ENCODE measurements around the gene TRPC4.

The TRPC4 gene

GRCh38 chr13:37716420-37717195 lies 153.0 kb downstream of the TRPC4 start:
- DNase-seq (ENCODE audit: low read depth) = no peak

DNA sequence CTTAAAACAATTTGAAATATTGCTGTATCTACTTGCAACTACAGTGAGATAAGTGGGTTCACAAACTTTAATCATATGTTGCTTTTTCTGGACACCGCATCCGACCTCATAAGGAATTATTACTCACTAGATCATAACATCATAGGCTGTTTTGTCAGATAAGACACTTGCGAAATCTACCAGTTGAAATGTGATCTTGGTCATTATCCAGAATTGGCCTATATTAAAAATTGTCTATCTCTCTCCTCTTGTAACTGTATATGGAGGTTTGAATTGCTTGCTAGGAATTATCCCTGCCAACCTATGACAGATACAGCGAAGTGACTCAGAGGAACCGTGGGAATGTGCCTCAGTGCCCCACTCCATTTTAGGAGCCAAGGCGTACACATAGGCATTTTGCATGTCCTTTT lies 154.0 kb downstream of the TRPC4 start:
- no peak for DNase-seq (ENCODE audit: low read depth)

- no peak for DNase-seq (ENCODE audit: low read depth)
These were observed 160.3 kb downstream of the TRPC4 start for GRCh38 chr13:37709318-37709717.

DNA sequence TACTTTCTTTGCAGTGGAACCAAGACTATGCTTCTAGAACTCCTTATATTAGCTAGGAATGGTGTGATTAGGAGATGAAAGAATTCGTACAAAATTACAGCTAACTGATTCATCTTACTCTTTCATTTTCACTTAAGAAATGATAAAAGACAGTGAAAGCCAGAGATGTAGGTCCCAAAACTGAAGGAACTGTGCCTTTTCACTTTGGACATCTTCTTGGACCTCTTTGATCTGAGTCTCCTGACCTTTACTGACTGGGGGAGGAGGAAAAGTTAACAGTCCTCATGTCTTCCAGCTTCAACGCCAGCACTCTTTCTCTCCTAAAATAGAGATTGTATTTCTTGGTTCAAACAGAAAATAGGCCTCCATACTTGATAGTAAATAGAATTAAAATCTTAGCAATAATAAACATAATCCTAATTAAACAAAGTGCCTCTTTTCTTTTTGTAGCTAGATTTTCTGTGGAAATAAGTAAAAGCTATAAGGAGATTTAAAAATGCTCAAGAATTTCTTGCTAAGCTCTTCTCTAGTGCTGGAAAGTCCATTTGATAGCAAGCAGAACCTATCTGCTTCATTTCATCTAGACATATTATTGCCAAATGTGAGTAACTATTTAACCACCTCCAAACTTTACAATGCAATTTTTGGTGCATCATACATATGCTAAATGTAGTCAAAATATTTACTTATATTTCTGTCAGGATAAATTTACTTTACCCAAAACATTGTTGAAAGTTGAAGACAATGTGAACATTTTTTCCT lies 161.7 kb downstream of the TRPC4 start:
- no peak for DNase-seq (ENCODE audit: low read depth)

- no peak for DNase-seq (ENCODE audit: low read depth)
These were observed 163.5 kb downstream of the TRPC4 start for GRCh38 chr13:37706041-37706440.

- DNase-seq (ENCODE audit: low read depth) = no peak
These were observed 167.6 kb downstream of the TRPC4 start for GRCh38 chr13:37701972-37702371.

- DNase-seq (ENCODE audit: low read depth) = no peak
These were observed 168.3 kb downstream of the TRPC4 start for GRCh38 chr13:37701306-37701705.

- DNase-seq (ENCODE audit: low read depth) = no peak
These were observed 168.7 kb downstream of the TRPC4 start for GRCh38 chr13:37700887-37701286.

- DNase-seq (ENCODE audit: low read depth) = no peak
These were observed 174.4 kb downstream of the TRPC4 start for GRCh38 chr13:37695200-37695599.

GRCh38 chr13:37690361-37690760 lies 179.2 kb downstream of the TRPC4 start:
- no peak for DNase-seq (ENCODE audit: low read depth)

DNA sequence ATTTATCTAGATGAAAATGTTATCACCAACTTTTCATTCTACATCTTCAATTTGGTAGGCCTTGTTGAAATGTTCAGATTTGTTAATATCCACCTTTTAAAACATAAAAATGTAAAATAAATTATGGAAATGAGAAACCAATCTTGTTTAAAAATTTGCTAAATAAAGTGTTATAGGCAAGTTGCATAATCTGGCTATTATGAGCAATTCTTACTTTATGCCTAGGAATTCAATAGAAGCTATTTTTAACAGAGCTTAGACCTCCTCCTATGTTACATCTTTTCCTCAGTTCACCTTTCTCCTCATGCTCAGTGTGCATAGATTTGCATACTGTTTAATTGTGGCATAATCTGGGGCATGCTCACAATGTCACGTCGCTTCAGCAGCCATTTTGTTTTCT lies 183.1 kb downstream of the TRPC4 start:
- DNase-seq (ENCODE audit: low read depth) = no peak

GRCh38 chr13:37685206-37685605 lies 184.4 kb downstream of the TRPC4 start:
- no peak for DNase-seq (ENCODE audit: low read depth)

GRCh38 chr13:37682496-37682895 lies 187.1 kb downstream of the TRPC4 start:
- no peak for DNase-seq (ENCODE audit: low read depth)

- no peak for DNase-seq (ENCODE audit: low read depth)
These were observed 188.1 kb downstream of the TRPC4 start for GRCh38 chr13:37681281-37682032.

- DNase-seq (ENCODE audit: low read depth) = no peak
These were observed 189.4 kb downstream of the TRPC4 start for GRCh38 chr13:37680137-37680536.

DNA sequence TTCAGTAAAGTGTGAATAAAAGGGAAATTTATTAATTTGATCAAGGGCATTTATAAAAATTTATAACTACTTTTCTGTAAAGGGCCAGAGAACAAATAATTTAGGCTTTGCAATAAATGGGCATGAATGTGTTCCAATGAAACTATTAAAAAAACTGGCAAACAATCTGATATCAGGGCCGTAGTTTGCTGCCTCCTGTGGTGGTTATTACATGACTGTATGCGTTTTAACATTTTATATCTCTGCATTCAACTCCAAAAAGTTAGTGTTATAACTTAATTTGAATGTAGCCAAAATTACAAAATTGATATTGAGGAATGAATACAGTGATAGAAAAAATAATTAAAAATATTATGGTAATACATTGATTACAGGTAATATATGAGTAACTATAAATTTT lies 190.5 kb downstream of the TRPC4 start:
- no peak for DNase-seq (ENCODE audit: low read depth)

- no peak for DNase-seq (ENCODE audit: low read depth)
These were observed 199.7 kb downstream of the TRPC4 start for GRCh38 chr13:37669845-37670244.

DNA sequence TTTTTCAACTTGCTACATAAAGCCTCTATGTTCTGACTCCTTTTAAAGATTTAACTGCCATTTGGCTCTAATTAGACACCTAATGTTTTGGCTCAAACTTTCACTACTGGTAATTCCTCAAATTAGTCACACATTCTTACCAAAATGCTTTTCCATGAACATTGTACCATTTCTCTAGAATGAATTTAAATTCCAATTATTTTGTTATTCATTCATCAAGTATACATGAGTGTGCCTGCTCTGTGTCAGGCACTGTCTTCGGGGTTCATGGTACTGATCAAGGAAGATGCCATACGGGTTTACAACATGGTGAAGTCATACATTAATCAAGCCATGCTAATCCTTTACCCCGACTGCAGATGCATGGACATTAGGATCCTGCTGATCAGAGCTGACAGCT lies 201.9 kb downstream of the TRPC4 start:
- DNase-seq (ENCODE audit: low read depth) = no peak

DNA sequence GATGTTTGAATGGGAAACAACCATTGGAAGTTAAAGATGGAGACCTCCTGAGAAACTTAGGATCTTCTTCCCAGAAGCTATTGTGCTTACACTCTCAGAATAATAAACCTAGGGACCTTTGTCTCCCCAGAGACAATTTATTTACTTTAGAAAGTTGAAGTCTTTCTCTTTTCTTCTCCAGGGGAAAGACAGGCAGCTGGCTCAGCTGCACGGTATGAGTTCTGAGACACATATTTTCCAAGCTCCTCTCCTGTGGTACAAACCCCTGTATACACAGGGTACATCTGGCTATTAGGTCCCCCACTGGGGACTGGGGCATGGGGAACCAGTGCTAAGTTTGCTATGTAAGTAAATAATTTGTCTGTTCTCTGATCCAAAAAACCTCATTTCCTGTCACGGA lies 203.5 kb downstream of the TRPC4 start:
- DNase-seq (ENCODE audit: low read depth) = no peak

DNA sequence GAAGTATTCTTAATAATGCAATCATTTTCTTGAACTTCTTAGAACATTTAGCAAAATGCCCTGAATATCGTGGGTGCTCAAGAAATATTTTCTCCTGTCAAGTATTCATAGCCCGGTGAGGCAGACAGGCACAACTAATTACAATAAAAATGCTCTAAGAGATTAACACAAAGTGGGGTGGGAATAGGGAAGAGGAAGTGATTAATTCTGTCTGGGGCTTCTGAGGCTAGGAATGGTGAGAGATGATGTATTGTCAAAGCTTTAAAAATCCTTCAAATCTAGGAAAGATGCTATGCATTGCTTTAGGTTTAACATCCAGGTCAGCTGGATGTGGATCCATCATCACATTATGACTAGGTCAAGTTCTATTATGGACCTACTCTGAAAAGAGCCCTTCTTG lies 204.2 kb downstream of the TRPC4 start:
- no peak for DNase-seq (ENCODE audit: low read depth)

GRCh38 chr13:37663724-37664123 lies 205.8 kb downstream of the TRPC4 start:
- DNase-seq (ENCODE audit: low read depth) = no peak

- no peak for DNase-seq (ENCODE audit: low read depth)
These were observed 206.9 kb downstream of the TRPC4 start for GRCh38 chr13:37662624-37663023.

GRCh38 chr13:37657956-37658355 lies 211.6 kb downstream of the TRPC4 start:
- DNase-seq (ENCODE audit: low read depth) = no peak
